Natural killer cell (primary cell): ENCODE measurements around the gene PNLIPRP2. TPM values are rescaled to one million over a fixed set of nuclear protein-coding genes. Genes with fewer than 3 reads are reported as not detected.

Experiments used
- ATAC-seq, 3 donors: fragments of 150-1000 bp in 2 of 3; fragments of 200-7000 bp in 1 of 3; cut with Tn5 transposase; 1 replicate in 1 of 3; 2 replicates in 2 of 3; pipeline ENCODE4 v1.10.0; 2021; ENCODE audit warnings: mild to moderate bottlenecking in 2 of 3, moderate library complexity in 2 of 3
- DNase-seq, 2 donors: peaks; one replicate each; pipeline versions ENCODE4 v3.0.0 to v3.0.0-alpha.2; 2013 to 2021; ENCODE audit warnings: mixed read lengths in 1 of 2
- H3K27ac ChIP-seq: one replicate; pipeline ENCODE4 v1.5.1; 2013; ENCODE audit warnings: mild to moderate bottlenecking, low read length
- H3K27me3 ChIP-seq: one replicate; pipeline ENCODE4 v1.6.1; 2013; ENCODE audit warnings: low read length; ENCODE audit not compliant: control insufficient read depth, insufficient read depth
- H3K36me3 ChIP-seq: one replicate; pipeline ENCODE4 v1.6.1; 2013; ENCODE audit warnings: low read length; ENCODE audit not compliant: control insufficient read depth, insufficient read depth
- H3K4me1 ChIP-seq: one replicate; pipeline ENCODE4 v1.6.1; 2013; ENCODE audit warnings: low read length; ENCODE audit not compliant: control insufficient read depth, insufficient read depth
- H3K4me3 ChIP-seq: one replicate; pipeline ENCODE4 v1.5.1; 2013; ENCODE audit warnings: low read length
- H3K9me3 ChIP-seq: one replicate; pipeline ENCODE4 v1.6.1; 2013; ENCODE audit warnings: low read length; ENCODE audit not compliant: control insufficient read depth, insufficient read depth
- H3K27ac Mint-ChIP-seq, 2 donors: one replicate each; pipeline ENCODE4 v1.8.0; 2022; ENCODE audit warnings: mild to moderate bottlenecking in 2 of 2, mixed read lengths in 2 of 2, moderate library complexity in 1 of 2
- H3K27me3 Mint-ChIP-seq, 2 donors: one replicate each; pipeline ENCODE4 v1.8.0; 2022; ENCODE audit warnings: low read depth in 2 of 2, mixed read lengths in 2 of 2
- H3K36me3 Mint-ChIP-seq: one replicate; pipeline ENCODE4 v1.8.0; 2022; ENCODE audit warnings: mixed read lengths
- H3K4me1 Mint-ChIP-seq, 2 donors: one replicate each; pipeline ENCODE4 v1.8.0; 2022; ENCODE audit warnings: mixed read lengths in 2 of 2
- H3K4me3 Mint-ChIP-seq: one replicate; pipeline ENCODE4 v1.8.0; 2022; ENCODE audit warnings: mild to moderate bottlenecking, moderate library complexity, mixed read lengths
- H3K9me3 Mint-ChIP-seq, 2 donors: one replicate each; pipeline ENCODE4 v1.8.0; 2022; ENCODE audit warnings: mixed read lengths in 2 of 2
- WGBS: methylation state at CpG from one replicate; pipeline ENCODE4 v1.1.7; 2013; ENCODE audit warnings: missing lambda C conversion rate; ENCODE audit not compliant: insufficient coverage; 5-methylcytosine and 5-hydroxymethylcytosine counted together
- intact Hi-C: fragments of 100-400 bp; cut with micrococcal nuclease; formaldehyde crosslinking; loops from one replicate; pipeline ENCODE4 v1.14.2; 2022
- total RNA-seq, 4 donors: library from RNA; stranded (reverse); fragments of 120-200 nt in 1 of 4; gene quantifications; one replicate each; pipeline versions ENCODE4 v1.2.3 to v1.2.4, GENCODE V29; 2013 to 2022
- TF ChIP-seq, protein P1 (sequence below): fragments of 200-600 bp; IDR thresholded peaks from one replicate; pipeline ENCODE4 v1.8.0; 2022; ENCODE audit warnings: antibody characterized with exemption

Gene PNLIPRP2
- total RNA-seq, 3 donors from 2014 or later (not counting 1 experiment from before 2014, with no cell fraction given), result not detected

DNA sequence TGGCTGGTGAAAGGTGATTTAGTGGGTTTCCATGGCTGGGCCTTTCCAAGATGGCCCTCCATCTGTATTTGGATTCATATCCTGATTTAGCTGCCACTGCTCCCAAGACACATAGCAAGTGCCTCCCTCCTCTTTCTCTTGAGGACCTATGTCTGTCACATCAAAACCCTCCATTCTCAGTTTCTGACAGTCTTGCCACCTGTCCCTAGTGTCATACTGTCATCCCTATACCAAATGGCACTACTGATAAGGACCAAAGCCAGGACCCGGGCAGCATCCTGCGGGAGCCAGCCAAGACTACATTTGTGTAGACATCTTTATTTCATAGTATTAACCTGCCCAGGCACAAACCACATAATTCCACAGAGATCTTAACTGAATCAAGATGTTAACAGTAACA is 34.8 kb downstream of the PNLIPRP2 start:
- 91% methylated on average over 2 of the region's 2 CpGs for WGBS
- no peaks in the 10 kb centered on the region for H3K4me1 ChIP-seq
- H3K27ac Mint-ChIP-seq, result no peak overlapping the region
- intact Hi-C loops, result no loop called here
- no peak for DNase-seq
- no peak overlapping the region for H3K4me3 Mint-ChIP-seq
- H3K36me3 Mint-ChIP-seq, result no peaks in the 10 kb centered on the region
- TF ChIP-seq, protein P1, sequence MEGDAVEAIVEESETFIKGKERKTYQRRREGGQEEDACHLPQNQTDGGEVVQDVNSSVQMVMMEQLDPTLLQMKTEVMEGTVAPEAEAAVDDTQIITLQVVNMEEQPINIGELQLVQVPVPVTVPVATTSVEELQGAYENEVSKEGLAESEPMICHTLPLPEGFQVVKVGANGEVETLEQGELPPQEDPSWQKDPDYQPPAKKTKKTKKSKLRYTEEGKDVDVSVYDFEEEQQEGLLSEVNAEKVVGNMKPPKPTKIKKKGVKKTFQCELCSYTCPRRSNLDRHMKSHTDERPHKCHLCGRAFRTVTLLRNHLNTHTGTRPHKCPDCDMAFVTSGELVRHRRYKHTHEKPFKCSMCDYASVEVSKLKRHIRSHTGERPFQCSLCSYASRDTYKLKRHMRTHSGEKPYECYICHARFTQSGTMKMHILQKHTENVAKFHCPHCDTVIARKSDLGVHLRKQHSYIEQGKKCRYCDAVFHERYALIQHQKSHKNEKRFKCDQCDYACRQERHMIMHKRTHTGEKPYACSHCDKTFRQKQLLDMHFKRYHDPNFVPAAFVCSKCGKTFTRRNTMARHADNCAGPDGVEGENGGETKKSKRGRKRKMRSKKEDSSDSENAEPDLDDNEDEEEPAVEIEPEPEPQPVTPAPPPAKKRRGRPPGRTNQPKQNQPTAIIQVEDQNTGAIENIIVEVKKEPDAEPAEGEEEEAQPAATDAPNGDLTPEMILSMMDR, result no peak
- H3K27ac ChIP-seq, result no peak overlapping the region
- H3K9me3 Mint-ChIP-seq, result peaks cover 2 to 3% of the 10 kb centered on the region in 2 donors
- H3K9me3 ChIP-seq, result no peaks in the 10 kb centered on the region
- H3K36me3 ChIP-seq, result no peaks in the 10 kb centered on the region
- H3K4me3 ChIP-seq, result no peak overlapping the region
- H3K27me3 ChIP-seq, result no peaks in the 10 kb centered on the region
- H3K4me1 Mint-ChIP-seq, result no peaks in the 10 kb centered on the region
- ATAC-seq, result no peak
- H3K27me3 Mint-ChIP-seq, result peaks cover 0 to 10% of the 10 kb centered on the region in 2 donors

- H3K27ac ChIP-seq, result no peak overlapping the region
- intact Hi-C loops, result no loop called here
- no peak overlapping the region for H3K4me3 Mint-ChIP-seq
- H3K36me3 ChIP-seq, result no peaks in the 10 kb centered on the region
- WGBS, result 89% methylated on average over 2 of the region's 4 CpGs
- H3K9me3 ChIP-seq, result no peaks in the 10 kb centered on the region
- TF ChIP-seq, protein P1, result no peak
- DNase-seq, result no peak
- no peak overlapping the region for H3K4me3 ChIP-seq
- peaks cover 0 to 10% of the 10 kb centered on the region in 2 donors for H3K27me3 Mint-ChIP-seq
- no peaks in the 10 kb centered on the region for H3K27me3 ChIP-seq
- ATAC-seq, result no peak
- H3K9me3 Mint-ChIP-seq, result peaks cover 2 to 3% of the 10 kb centered on the region in 2 donors
- H3K4me1 ChIP-seq, result no peaks in the 10 kb centered on the region
- H3K27ac Mint-ChIP-seq, result no peak overlapping the region
- H3K4me1 Mint-ChIP-seq, result no peaks in the 10 kb centered on the region
- H3K36me3 Mint-ChIP-seq, result no peaks in the 10 kb centered on the region
Measured at GRCh38 chr10:116656044-116656443, 35.3 kb downstream of the PNLIPRP2 start.

DNA sequence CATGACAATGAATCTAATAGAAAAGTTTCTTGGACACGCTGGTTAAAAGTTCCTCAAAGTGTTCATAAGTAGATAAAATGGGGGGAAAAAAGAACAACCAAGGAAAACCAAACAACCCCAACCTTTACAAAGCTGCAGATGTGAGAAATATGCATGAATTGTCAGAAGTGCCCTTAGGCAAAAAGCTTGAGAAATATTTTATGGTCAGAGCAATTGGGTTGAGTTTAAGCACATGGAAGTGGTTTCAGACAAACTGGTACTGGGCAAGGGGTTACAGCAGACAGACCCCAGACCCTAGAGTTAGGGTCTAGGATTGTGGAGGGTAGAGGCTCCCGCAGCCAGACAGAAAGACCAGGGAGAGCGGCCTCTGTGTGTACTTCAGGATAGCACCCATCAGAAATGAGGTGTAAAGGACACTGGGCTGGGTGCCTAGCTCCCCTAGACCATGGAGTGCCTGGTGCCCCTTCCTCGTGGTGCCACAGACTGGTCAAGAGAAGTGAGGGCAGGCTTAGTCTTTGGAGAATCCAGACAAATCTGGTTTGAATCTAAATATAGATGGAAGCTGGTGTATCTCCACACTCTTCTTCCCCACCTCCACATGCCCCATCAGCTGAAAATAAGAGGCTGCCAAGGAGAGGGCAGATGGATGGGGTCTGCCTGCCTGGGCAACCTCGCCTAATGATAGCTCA is 37.3 kb downstream of the PNLIPRP2 start:
- ATAC-seq (no peak), DNase-seq (no peak)
- Mint-ChIP-seq H3K27ac (no peak overlapping the region), H3K36me3 (no peaks in the 10 kb centered on the region), H3K27me3 (peaks cover 0 to 7% of the 10 kb centered on the region in 2 donors), H3K4me3 (no peak overlapping the region), H3K4me1 (no peaks in the 10 kb centered on the region), H3K9me3 (peaks cover 0 to 2% of the 10 kb centered on the region in 2 donors)
- 79% methylated on average over 4 of the region's 5 CpGs for WGBS
- TF ChIP-seq, protein P1, result no peak
- Histone ChIP-seq H3K4me3 (no peak overlapping the region), H3K27me3 (no peaks in the 10 kb centered on the region), H3K4me1 (no peaks in the 10 kb centered on the region), H3K9me3 (no peaks in the 10 kb centered on the region), H3K27ac (no peak overlapping the region), H3K36me3 (no peaks in the 10 kb centered on the region)
- intact Hi-C loops, result no loop called here
